Measurements from ENCODE around the gene EDRF1.
A peak's percentile ranks its signal among the peaks of the same experiment; 100 is the strongest.

Gene EDRF1

GRCh38 chr10:125727436-125727835, 7.9 kb downstream of the EDRF1 start:
- TF ChIP-seq CTCF (IDR thresholded peaks at IDR 0.05; ENCODE audit: control insufficient read depth, extremely low read depth, insufficient read depth) = peak; percentile 32; the same call in 1 of the 2 replicates
- peak; percentile 87 for DNase-seq (ENCODE audit: low read depth)
- no peak overlapping the region for H3K4me3 ChIP-seq (ENCODE audit: low read depth, low read length)

GRCh38 chr10:125734148-125734547, 14.6 kb downstream of the EDRF1 start:
- DNase-seq (ENCODE audit: low read depth) = no peak
- no peak for TF ChIP-seq CTCF (IDR thresholded peaks at IDR 0.05; ENCODE audit: control insufficient read depth, extremely low read depth, insufficient read depth)
- no peak overlapping the region for H3K4me3 ChIP-seq (ENCODE audit: low read depth, low read length)

- no peak overlapping the region for H3K4me3 ChIP-seq (ENCODE audit: low read depth, low read length)
- TF ChIP-seq CTCF (IDR thresholded peaks at IDR 0.05; ENCODE audit: control insufficient read depth, extremely low read depth, insufficient read depth) = no peak
- DNase-seq (ENCODE audit: low read depth) = no peak
Observed at GRCh38 chr10:125734823-125735222, 15.3 kb downstream of the EDRF1 start.

- no peak for TF ChIP-seq CTCF (IDR thresholded peaks at IDR 0.05; ENCODE audit: control insufficient read depth, extremely low read depth, insufficient read depth)
- no peak for DNase-seq (ENCODE audit: low read depth)
- H3K4me3 ChIP-seq (ENCODE audit: low read depth, low read length) = no peak overlapping the region
Observed at GRCh38 chr10:125738206-125738605, 18.7 kb downstream of the EDRF1 start.

- no peak for DNase-seq (ENCODE audit: low read depth)
Observed at GRCh38 chr10:125739994-125740679, 20.6 kb downstream of the EDRF1 start.

GRCh38 chr10:125742465-125742864, 23.0 kb downstream of the EDRF1 start:
- no peak for DNase-seq (ENCODE audit: low read depth)
- H3K4me3 ChIP-seq (ENCODE audit: low read depth, low read length) = no peak overlapping the region
- peak; percentile 24 for TF ChIP-seq CTCF (IDR thresholded peaks at IDR 0.05; ENCODE audit: control insufficient read depth, extremely low read depth, insufficient read depth)

More at GRCh38 chr10:125739994-125740679, 20.6 kb downstream of the EDRF1 start:
- no peak for TF ChIP-seq CTCF (IDR thresholded peaks at IDR 0.05; ENCODE audit: control insufficient read depth, extremely low read depth, insufficient read depth)
- H3K4me3 ChIP-seq (ENCODE audit: low read depth, low read length) = no peak overlapping the region

- no peak for TF ChIP-seq CTCF (IDR thresholded peaks at IDR 0.05; ENCODE audit: control insufficient read depth, extremely low read depth, insufficient read depth)
- H3K4me3 ChIP-seq (ENCODE audit: low read depth, low read length) = no peak overlapping the region
- no peak for DNase-seq (ENCODE audit: low read depth)
Observed at GRCh38 chr10:125744909-125745308, 25.4 kb downstream of the EDRF1 start.
